GM23338 (cell line): Measurements from ENCODE around the gene HSDL1. TPM values are rescaled to one million over a fixed set of nuclear protein-coding genes. Genes with fewer than 3 reads are reported as not detected.
A peak's percentile ranks its signal among the peaks of the same experiment; 100 is the strongest.

Source experiments
- ATAC-seq: fragments of 200-7000 bp; cut with Tn5 transposase; 3 replicates; pipeline ENCODE4 v1.9.1; 2020
- DNase-seq: peaks from one replicate; pipeline ENCODE4 v3.0.0-alpha.2; 2015; ENCODE audit warnings: low spot score
- H2AFZ ChIP-seq: fragments of 200-600 bp; sonication (generic); 2 replicates; pipeline ENCODE4 v1.8.0; 2016; ENCODE audit warnings: antibody characterized with exemption, mild to moderate bottlenecking, moderate library complexity
- H3F3A ChIP-seq: fragments of 200-600 bp; sonication (generic); replicated peaks from 2 replicates; pipeline ENCODE4 v1.8.0; 2017; ENCODE audit warnings: antibody characterized with exemption, mixed run types, low read depth
- H3K27ac ChIP-seq: fragments of 200-600 bp; sonication (generic); 2 replicates; pipeline ENCODE4 v1.6.1; 2016; ENCODE audit warnings: low read depth
- H3K27me3 ChIP-seq: fragments of 200-600 bp; sonication (generic); 2 replicates; pipeline ENCODE4 v1.8.0; 2016; ENCODE audit warnings: mild to moderate bottlenecking, mixed run types, moderate library complexity; ENCODE audit not compliant: insufficient read depth
- H3K36me3 ChIP-seq: fragments of 200-600 bp; sonication (generic); 2 replicates; pipeline ENCODE4 v1.8.0; 2016; ENCODE audit warnings: mild to moderate bottlenecking; ENCODE audit not compliant: insufficient read depth
- H3K4me1 ChIP-seq: fragments of 200-600 bp; sonication (generic); 2 replicates; pipeline ENCODE4 v1.8.0; 2016; ENCODE audit warnings: mild to moderate bottlenecking, moderate library complexity; ENCODE audit not compliant: insufficient read depth
- H3K4me2 ChIP-seq: fragments of 200-600 bp; sonication (generic); 2 replicates; pipeline ENCODE4 v1.7.1; 2017; ENCODE audit warnings: mixed run types
- H3K4me3 ChIP-seq: fragments of 200-600 bp; sonication (generic); 2 replicates; pipeline ENCODE4 v1.6.1; 2016; ENCODE audit warnings: mixed run types
- H3K79me2 ChIP-seq: fragments of 200-600 bp; sonication (generic); replicated peaks from 2 replicates; pipeline ENCODE4 v1.8.0; 2017; ENCODE audit warnings: mild to moderate bottlenecking; ENCODE audit not compliant: insufficient read depth
- H3K9me2 ChIP-seq: fragments of 200-600 bp; sonication (generic); 2 replicates; pipeline ENCODE4 v1.8.0; 2017; ENCODE audit not compliant: insufficient read depth
- H4K20me1 ChIP-seq: fragments of 200-600 bp; sonication (generic); replicated peaks from 2 replicates; pipeline ENCODE4 v1.8.0; 2017; ENCODE audit warnings: mild to moderate bottlenecking; ENCODE audit not compliant: insufficient read depth
- H3K27ac Mint-ChIP-seq: 2 replicates; pipeline ENCODE4 v1.8.0; 2020; ENCODE audit warnings: inconsistent platforms, mild to moderate bottlenecking, moderate library complexity, mixed read lengths
- H3K27me3 Mint-ChIP-seq: 3 replicates; pipeline ENCODE4 v1.8.0; 2022; ENCODE audit warnings: low read depth, mild to moderate bottlenecking, moderate library complexity, mixed read lengths, inconsistent platforms; ENCODE audit not compliant: insufficient read depth, poor library complexity
- H3K36me3 Mint-ChIP-seq: 3 replicates; pipeline ENCODE4 v1.8.0; 2021; ENCODE audit warnings: low read depth, mild to moderate bottlenecking, inconsistent platforms, moderate library complexity, mixed read lengths
- H3K4me1 Mint-ChIP-seq: 3 replicates; pipeline ENCODE4 v1.8.0; 2020; ENCODE audit warnings: mild to moderate bottlenecking, inconsistent platforms, mixed read lengths
- H3K4me3 Mint-ChIP-seq: 3 replicates; pipeline ENCODE4 v1.8.0; 2021; ENCODE audit warnings: moderate library complexity, mild to moderate bottlenecking, inconsistent platforms, mixed read lengths
- H3K9me3 Mint-ChIP-seq: 3 replicates; pipeline ENCODE4 v1.8.0; 2020; ENCODE audit warnings: moderate library complexity, mild to moderate bottlenecking, inconsistent platforms, mixed read lengths
- CREB1 ChIP-seq: fragments of 250-450 bp; sonication (Bioruptor Pico); IDR thresholded peaks from 2 replicates; pipeline ENCODE4 v1.5.0; 2020; ENCODE audit warnings: low read depth, mild to moderate bottlenecking, moderate library complexity
- CTCF ChIP-seq, 2 experiments: fragments of 200-600 bp in 1 of 2; sonication (generic) in 1 of 2; conservative IDR thresholded peaks; 2 replicates each; pipeline versions ENCODE4 v1.5.1 to v1.6.1; 2016 to 2017; ENCODE audit warnings: antibody characterized with exemption in 2 of 2, low read depth in 2 of 2, mild to moderate bottlenecking in 2 of 2, moderate library complexity in 1 of 2
- EZH2 ChIP-seq: fragments of 200-600 bp; sonication (generic); IDR thresholded peaks from one replicate; pipeline ENCODE4 v1.8.0; 2017; ENCODE audit warnings: antibody characterized with exemption, mild to moderate bottlenecking, low read depth; ENCODE audit not compliant: unreplicated experiment
- EZH2phosphoT487 ChIP-seq: fragments of 200-600 bp; sonication (generic); IDR thresholded peaks from one replicate; pipeline ENCODE4 v1.8.1; 2018; ENCODE audit warnings: antibody characterized with exemption; ENCODE audit not compliant: unreplicated experiment
- NANOG ChIP-seq: IDR thresholded peaks from 2 replicates; pipeline ENCODE4 v1.6.1; 2016; ENCODE audit warnings: antibody characterized with exemption, borderline replicate concordance
- POLR2AphosphoS5 ChIP-seq: IDR thresholded peaks from 2 replicates; pipeline ENCODE4 v1.6.1; 2016; ENCODE audit warnings: antibody characterized with exemption, low read depth
- REST ChIP-seq: IDR thresholded peaks from one replicate; pipeline ENCODE4 v1.6.1; 2018; ENCODE audit warnings: antibody characterized with exemption; ENCODE audit not compliant: unreplicated experiment
- ZNF114 ChIP-seq: fragments of 250-450 bp; sonication (Bioruptor Pico); IDR thresholded peaks from 2 replicates; pipeline ENCODE4 v1.5.0; 2020; ENCODE audit warnings: mild to moderate bottlenecking, moderate library complexity
- ZNF331 ChIP-seq: fragments of 250-450 bp; sonication (Bioruptor Pico); IDR thresholded peaks from 2 replicates; pipeline ENCODE4 v1.5.0; 2020; ENCODE audit warnings: low read depth, mild to moderate bottlenecking, moderate library complexity
- polyA plus RNA-seq: library from polyadenylated mRNA; unstranded; fragments of >200 nt; fragmentation: Nextera tagmentation; extraction: Ambion mirVana; gene quantifications from 2 replicates; pipeline ENCODE4 v1.2.1, GENCODE V29; 2016
- total RNA-seq: library from RNA; depleted of rRNA; stranded (reverse); fragments of >200 nt; shearing (Covaris generic); gene quantifications from 2 replicates; pipeline ENCODE4 v1.2.3, GENCODE V29; 2014

The HSDL1 gene
- total and polyA plus RNA-seq, 2 experiments from 2014 or later = 16.6 to 46.1 TPM

DNA sequence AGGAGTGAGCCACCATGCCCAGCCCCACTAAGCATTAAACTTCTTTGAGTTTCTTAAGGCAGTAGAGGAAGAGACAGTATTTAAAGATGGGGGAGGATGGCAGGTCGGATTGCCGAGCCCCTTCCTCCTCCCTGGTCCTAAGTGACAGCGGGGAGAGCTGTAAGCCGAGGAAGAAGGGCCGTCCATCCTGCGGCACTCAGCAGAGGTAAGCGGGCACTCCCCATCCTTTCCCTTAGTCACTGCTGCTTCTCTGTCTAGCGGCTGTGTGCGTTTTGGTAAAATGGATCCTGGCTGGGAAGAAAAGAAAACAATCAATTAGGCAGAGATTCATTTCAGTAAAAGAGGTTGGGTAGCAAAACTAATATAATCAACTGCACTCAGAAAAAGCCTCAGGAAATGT, 14.0 kb upstream of the HSDL1 start (continued):
- TF ChIP-seq NANOG = no peak

- DNase-seq (no peak), ATAC-seq (no peak)
- Mint-ChIP-seq H3K4me1 (no peaks in the 10 kb centered on the region), H3K27ac (no peak overlapping the region), H3K36me3 (no peaks in the 10 kb centered on the region), H3K9me3 (peaks cover 2% of the 10 kb centered on the region; the same call in 2 of the 3 replicates), H3K27me3 (peaks cover 8% of the 10 kb centered on the region), H3K4me3 (no peak overlapping the region)
- no peaks in the 10 kb centered on the region for H3K36me3 ChIP-seq
- TF ChIP-seq ZNF331 (CRISPR knock-in tag) = no peak
- peak in 1 of 2 experiments; percentile 9; a peak in 3 of 4 replicates for TF ChIP-seq CTCF (conservative IDR thresholded peaks at IDR 0.05; ENCODE audit: low read depth in 2 of 2)
- H3K27me3 ChIP-seq = no peaks in the 10 kb centered on the region
- H3K4me3 ChIP-seq = no peak overlapping the region
- H2AFZ ChIP-seq = peak overlapping the region; percentile 52; the same call in 1 of the 2 replicates
- no peaks in the 10 kb centered on the region for H3K4me1 ChIP-seq
- no peaks in the 10 kb centered on the region for H3F3A ChIP-seq
- no peak overlapping the region for H3K27ac ChIP-seq
- H4K20me1 ChIP-seq = no peaks in the 10 kb centered on the region
- no peak overlapping the region for H3K4me2 ChIP-seq
- no peaks in the 10 kb centered on the region for H3K79me2 ChIP-seq
- no peaks in the 10 kb centered on the region for H3K9me2 ChIP-seq
Observed at GRCh38 chr16:84156342-84156784, 11.4 kb upstream of the HSDL1 start.

- no peaks in the 10 kb centered on the region for H3K4me1 Mint-ChIP-seq
- H3K27ac Mint-ChIP-seq = no peak overlapping the region
- Histone ChIP-seq H3K4me3 (no peak overlapping the region), H3K9me2 (no peaks in the 10 kb centered on the region), H3K4me2 (no peak overlapping the region), H3K36me3 (no peaks in the 10 kb centered on the region), H3K27me3 (no peaks in the 10 kb centered on the region), H4K20me1 (no peaks in the 10 kb centered on the region), H3K27ac (no peak overlapping the region), H3F3A (no peaks in the 10 kb centered on the region), H2AFZ (no peak overlapping the region), H3K4me1 (no peaks in the 10 kb centered on the region), H3K79me2 (no peaks in the 10 kb centered on the region)
- peaks cover 8% of the 10 kb centered on the region for H3K27me3 Mint-ChIP-seq
- no peaks in the 10 kb centered on the region for H3K36me3 Mint-ChIP-seq
- H3K4me3 Mint-ChIP-seq = no peak overlapping the region
- ATAC-seq = no peak
- H3K9me3 Mint-ChIP-seq = peaks cover 2% of the 10 kb centered on the region; the same call in 2 of the 3 replicates
- TF ChIP-seq EZH2phosphoT487 (no peak), ZNF331 (CRISPR knock-in tag) (no peak), ZNF114 (CRISPR knock-in tag) (no peak), CREB1 (CRISPR knock-in tag) (no peak), EZH2 (no peak), REST (no peak), POLR2AphosphoS5 (no peak), CTCF (conservative IDR thresholded peaks at IDR 0.05; ENCODE audit: low read depth in 2 of 2) (no peak)
- DNase-seq = no peak
Observed at GRCh38 chr16:84155771-84156170, 10.8 kb upstream of the HSDL1 start.
